HG03378 (cell line): ENCODE measurements around the gene PPARD.
"Not testable (repeated sequence)": the region's sequence is repeated elsewhere in the genome, so short reads cannot be mapped to it uniquely, and the experiment has no call there.

Experiments
- ATAC-seq: cut with Tn5 transposase; IDR thresholded peaks from one replicate; pipeline ENCODE4 v1.9.1; 2021; ENCODE audit warnings: mild to moderate bottlenecking, moderate library complexity; ENCODE audit not compliant: unreplicated experiment

PPARD gene

GRCh38 chr6:35403544-35404442 lies 61.4 kb downstream of the PPARD start:
- ATAC-seq = no peak

- ATAC-seq = no peak
Measured at GRCh38 chr6:35406711-35407485, 64.5 kb downstream of the PPARD start.

- ATAC-seq = no peak
Measured at GRCh38 chr6:35409245-35409644, 66.9 kb downstream of the PPARD start.

- no peak for ATAC-seq
Measured at GRCh38 chr6:35410131-35410530, 67.8 kb downstream of the PPARD start.

- ATAC-seq = no peak
Measured at GRCh38 chr6:35411066-35411465, 68.7 kb downstream of the PPARD start.

- no peak for ATAC-seq
Measured at GRCh38 chr6:35412102-35412501, 69.7 kb downstream of the PPARD start.

- no peak for ATAC-seq
Measured at GRCh38 chr6:35413911-35414310, 71.6 kb downstream of the PPARD start.

GRCh38 chr6:35415065-35415891 lies 72.9 kb downstream of the PPARD start:
- ATAC-seq = no peak

GRCh38 chr6:35417979-35418661 lies 75.8 kb downstream of the PPARD start:
- ATAC-seq = no peak

GRCh38 chr6:35419417-35419816 lies 77.1 kb downstream of the PPARD start:
- ATAC-seq = no peak

- no peak for ATAC-seq
Measured at GRCh38 chr6:35419961-35420360, 77.6 kb downstream of the PPARD start.

- ATAC-seq = no peak
Measured at GRCh38 chr6:35425284-35425683, 82.9 kb downstream of the PPARD start.

- ATAC-seq = no peak
Measured at GRCh38 chr6:35426074-35426473, 83.7 kb downstream of the PPARD start.

- no peak for ATAC-seq
Measured at GRCh38 chr6:35427435-35427834, 85.1 kb downstream of the PPARD start.

- no peak for ATAC-seq
Measured at GRCh38 chr6:35427851-35428321, 85.5 kb downstream of the PPARD start.

GRCh38 chr6:35428421-35429149 lies 86.2 kb downstream of the PPARD start:
- ATAC-seq = no peak

- no peak for ATAC-seq
Measured at GRCh38 chr6:35429463-35429862, 87.1 kb downstream of the PPARD start.

GRCh38 chr6:35432291-35432690 lies 89.9 kb downstream of the PPARD start:
- no peak for ATAC-seq

GRCh38 chr6:35432702-35433101 lies 90.3 kb downstream of the PPARD start:
- ATAC-seq = not testable (repeated sequence)
